GM23338 (cell line): ENCODE results near the gene ADRA2A. TPM values are rescaled to one million over a fixed set of nuclear protein-coding genes. Genes with fewer than 3 reads are reported as not detected.
A peak's percentile ranks its signal among the peaks of the same experiment; 100 is the strongest.

Experiments used
- ATAC-seq: fragments of 200-7000 bp; cut with Tn5 transposase; 3 replicates; pipeline ENCODE4 v1.9.1; 2020
- DNase-seq: peaks from one replicate; pipeline ENCODE4 v3.0.0-alpha.2; 2015; ENCODE audit warnings: low spot score
- H2AFZ ChIP-seq: fragments of 200-600 bp; sonication (generic); 2 replicates; pipeline ENCODE4 v1.8.0; 2016; ENCODE audit warnings: antibody characterized with exemption, mild to moderate bottlenecking, moderate library complexity
- H3F3A ChIP-seq: fragments of 200-600 bp; sonication (generic); replicated peaks from 2 replicates; pipeline ENCODE4 v1.8.0; 2017; ENCODE audit warnings: antibody characterized with exemption, mixed run types, low read depth
- H3K27ac ChIP-seq: fragments of 200-600 bp; sonication (generic); 2 replicates; pipeline ENCODE4 v1.6.1; 2016; ENCODE audit warnings: low read depth
- H3K27me3 ChIP-seq: fragments of 200-600 bp; sonication (generic); 2 replicates; pipeline ENCODE4 v1.8.0; 2016; ENCODE audit warnings: mild to moderate bottlenecking, mixed run types, moderate library complexity; ENCODE audit not compliant: insufficient read depth
- H3K36me3 ChIP-seq: fragments of 200-600 bp; sonication (generic); 2 replicates; pipeline ENCODE4 v1.8.0; 2016; ENCODE audit warnings: mild to moderate bottlenecking; ENCODE audit not compliant: insufficient read depth
- H3K4me1 ChIP-seq: fragments of 200-600 bp; sonication (generic); 2 replicates; pipeline ENCODE4 v1.8.0; 2016; ENCODE audit warnings: mild to moderate bottlenecking, moderate library complexity; ENCODE audit not compliant: insufficient read depth
- H3K4me2 ChIP-seq: fragments of 200-600 bp; sonication (generic); 2 replicates; pipeline ENCODE4 v1.7.1; 2017; ENCODE audit warnings: mixed run types
- H3K4me3 ChIP-seq: fragments of 200-600 bp; sonication (generic); 2 replicates; pipeline ENCODE4 v1.6.1; 2016; ENCODE audit warnings: mixed run types
- H3K79me2 ChIP-seq: fragments of 200-600 bp; sonication (generic); replicated peaks from 2 replicates; pipeline ENCODE4 v1.8.0; 2017; ENCODE audit warnings: mild to moderate bottlenecking; ENCODE audit not compliant: insufficient read depth
- H3K9me2 ChIP-seq: fragments of 200-600 bp; sonication (generic); 2 replicates; pipeline ENCODE4 v1.8.0; 2017; ENCODE audit not compliant: insufficient read depth
- H4K20me1 ChIP-seq: fragments of 200-600 bp; sonication (generic); replicated peaks from 2 replicates; pipeline ENCODE4 v1.8.0; 2017; ENCODE audit warnings: mild to moderate bottlenecking; ENCODE audit not compliant: insufficient read depth
- H3K27ac Mint-ChIP-seq: 2 replicates; pipeline ENCODE4 v1.8.0; 2020; ENCODE audit warnings: inconsistent platforms, mild to moderate bottlenecking, moderate library complexity, mixed read lengths
- H3K27me3 Mint-ChIP-seq: 3 replicates; pipeline ENCODE4 v1.8.0; 2022; ENCODE audit warnings: low read depth, mild to moderate bottlenecking, moderate library complexity, mixed read lengths, inconsistent platforms; ENCODE audit not compliant: insufficient read depth, poor library complexity
- H3K36me3 Mint-ChIP-seq: 3 replicates; pipeline ENCODE4 v1.8.0; 2021; ENCODE audit warnings: low read depth, mild to moderate bottlenecking, inconsistent platforms, moderate library complexity, mixed read lengths
- H3K4me1 Mint-ChIP-seq: 3 replicates; pipeline ENCODE4 v1.8.0; 2020; ENCODE audit warnings: mild to moderate bottlenecking, inconsistent platforms, mixed read lengths
- H3K4me3 Mint-ChIP-seq: 3 replicates; pipeline ENCODE4 v1.8.0; 2021; ENCODE audit warnings: moderate library complexity, mild to moderate bottlenecking, inconsistent platforms, mixed read lengths
- H3K9me3 Mint-ChIP-seq: 3 replicates; pipeline ENCODE4 v1.8.0; 2020; ENCODE audit warnings: moderate library complexity, mild to moderate bottlenecking, inconsistent platforms, mixed read lengths
- CREB1 ChIP-seq: fragments of 250-450 bp; sonication (Bioruptor Pico); IDR thresholded peaks from 2 replicates; pipeline ENCODE4 v1.5.0; 2020; ENCODE audit warnings: low read depth, mild to moderate bottlenecking, moderate library complexity
- CTCF ChIP-seq, 2 experiments: fragments of 200-600 bp in 1 of 2; sonication (generic) in 1 of 2; conservative IDR thresholded peaks; 2 replicates each; pipeline versions ENCODE4 v1.5.1 to v1.6.1; 2016 to 2017; ENCODE audit warnings: antibody characterized with exemption in 2 of 2, low read depth in 2 of 2, mild to moderate bottlenecking in 2 of 2, moderate library complexity in 1 of 2
- EZH2 ChIP-seq: fragments of 200-600 bp; sonication (generic); IDR thresholded peaks from one replicate; pipeline ENCODE4 v1.8.0; 2017; ENCODE audit warnings: antibody characterized with exemption, mild to moderate bottlenecking, low read depth; ENCODE audit not compliant: unreplicated experiment
- EZH2phosphoT487 ChIP-seq: fragments of 200-600 bp; sonication (generic); IDR thresholded peaks from one replicate; pipeline ENCODE4 v1.8.1; 2018; ENCODE audit warnings: antibody characterized with exemption; ENCODE audit not compliant: unreplicated experiment
- JUNB ChIP-seq: IDR thresholded peaks from one replicate; pipeline ENCODE4 v1.6.1; 2016; ENCODE audit warnings: antibody characterized with exemption; ENCODE audit not compliant: unreplicated experiment
- NANOG ChIP-seq: IDR thresholded peaks from 2 replicates; pipeline ENCODE4 v1.6.1; 2016; ENCODE audit warnings: antibody characterized with exemption, borderline replicate concordance
- STAT1 ChIP-seq: IDR thresholded peaks from one replicate; pipeline ENCODE4 v1.6.1; 2016; ENCODE audit warnings: antibody characterized with exemption; ENCODE audit not compliant: unreplicated experiment
- ZNF114 ChIP-seq: fragments of 250-450 bp; sonication (Bioruptor Pico); IDR thresholded peaks from 2 replicates; pipeline ENCODE4 v1.5.0; 2020; ENCODE audit warnings: mild to moderate bottlenecking, moderate library complexity
- ZNF331 ChIP-seq: fragments of 250-450 bp; sonication (Bioruptor Pico); IDR thresholded peaks from 2 replicates; pipeline ENCODE4 v1.5.0; 2020; ENCODE audit warnings: low read depth, mild to moderate bottlenecking, moderate library complexity
- ZNF462 ChIP-seq: fragments of 250-450 bp; sonication (Bioruptor Pico); IDR thresholded peaks from 2 replicates; pipeline ENCODE4 v1.5.0; 2020; ENCODE audit warnings: mild to moderate bottlenecking, moderate library complexity
- polyA plus RNA-seq: library from polyadenylated mRNA; unstranded; fragments of >200 nt; fragmentation: Nextera tagmentation; extraction: Ambion mirVana; gene quantifications from 2 replicates; pipeline ENCODE4 v1.2.1, GENCODE V29; 2016
- total RNA-seq: library from RNA; depleted of rRNA; stranded (reverse); fragments of >200 nt; shearing (Covaris generic); gene quantifications from 2 replicates; pipeline ENCODE4 v1.2.3, GENCODE V29; 2014

ADRA2A gene
- total and polyA plus RNA-seq, 2 experiments from 2014 or later = 0.60 to 2.5 TPM

- H3K4me3 ChIP-seq = no peak overlapping the region
- no peak for ATAC-seq
- no peaks in the 10 kb centered on the region; the same call in 2 of the 3 replicates for H3K36me3 Mint-ChIP-seq
These were observed 50.4 kb downstream of the ADRA2A start for GRCh38 chr10:111127081-111127848.

GRCh38 chr10:111128331-111129180, 51.7 kb downstream of the ADRA2A start:
- H3K4me3 Mint-ChIP-seq = no peak overlapping the region
- Histone ChIP-seq H4K20me1 (no peaks in the 10 kb centered on the region), H3K4me2 (no peak overlapping the region; the same call in 1 of the 2 replicates), H3K79me2 (no peaks in the 10 kb centered on the region), H3F3A (no peaks in the 10 kb centered on the region), H3K4me3 (peak overlapping the region; percentile 23; the same call in 1 of the 2 replicates), H3K27ac (no peak overlapping the region), H2AFZ (no peak overlapping the region), H3K36me3 (no peaks in the 10 kb centered on the region), H3K4me1 (peaks cover 25% of the 10 kb centered on the region), H3K27me3 (no peaks in the 10 kb centered on the region), H3K9me2 (peaks cover 4% of the 10 kb centered on the region; the same call in 1 of the 2 replicates)
- DNase-seq (no peak), ATAC-seq (peak; percentile 52; the same call in 2 of the 3 replicates)
- no peaks in the 10 kb centered on the region; the same call in 2 of the 3 replicates for H3K36me3 Mint-ChIP-seq
- H3K4me1 Mint-ChIP-seq = peaks cover 26% of the 10 kb centered on the region
- peaks cover 12% of the 10 kb centered on the region; the same call in 2 of the 3 replicates for H3K9me3 Mint-ChIP-seq
- no peak overlapping the region; the same call in 1 of the 2 replicates for H3K27ac Mint-ChIP-seq
- peaks cover 5% of the 10 kb centered on the region for H3K27me3 Mint-ChIP-seq
- TF ChIP-seq NANOG = no peak
- TF ChIP-seq EZH2phosphoT487 = no peak
- TF ChIP-seq ZNF462 = no peak
- no peak for TF ChIP-seq STAT1
- TF ChIP-seq CREB1 (CRISPR knock-in tag) = no peak
- no peak for TF ChIP-seq EZH2
- TF ChIP-seq JUNB = no peak
- TF ChIP-seq CTCF (conservative IDR thresholded peaks at IDR 0.05; ENCODE audit: low read depth in 2 of 2) = no peak
- no peak for TF ChIP-seq ZNF114 (CRISPR knock-in tag)

More at GRCh38 chr10:111127081-111127848, 50.4 kb downstream of the ADRA2A start:
- H2AFZ ChIP-seq = no peak overlapping the region
- no peak overlapping the region for H3K27ac Mint-ChIP-seq
- H3K4me3 Mint-ChIP-seq = no peak overlapping the region
- no peak overlapping the region for H3K27ac ChIP-seq
- no peak for TF ChIP-seq STAT1
- no peak for TF ChIP-seq JUNB
- TF ChIP-seq ZNF331 (CRISPR knock-in tag) = no peak
- TF ChIP-seq ZNF114 (CRISPR knock-in tag) = no peak
- TF ChIP-seq NANOG = no peak
- no peaks in the 10 kb centered on the region for H3F3A ChIP-seq
- peaks cover 26% of the 10 kb centered on the region for H3K4me1 Mint-ChIP-seq
- no peak overlapping the region for H3K4me2 ChIP-seq
- no peaks in the 10 kb centered on the region for H3K27me3 ChIP-seq
- peaks cover 25% of the 10 kb centered on the region for H3K4me1 ChIP-seq
- H3K79me2 ChIP-seq = no peaks in the 10 kb centered on the region
- peaks cover 8% of the 10 kb centered on the region; the same call in 1 of the 2 replicates for H3K9me2 ChIP-seq
- peaks cover under 1% of the 10 kb centered on the region; the same call in 2 of the 3 replicates for H3K9me3 Mint-ChIP-seq
- no peaks in the 10 kb centered on the region for H4K20me1 ChIP-seq
- no peaks in the 10 kb centered on the region for H3K36me3 ChIP-seq
- H3K27me3 Mint-ChIP-seq = peaks cover 5% of the 10 kb centered on the region
- DNase-seq = no peak
